SH-SY5Y (cell line): ENCODE measurements around the gene FANCE.

ENCODE experiments used
- GATA2 ChIP-seq: IDR thresholded peaks from 2 replicates; pipeline ENCODE4 v1.6.1; 2011; ENCODE audit warnings: mild to moderate bottlenecking, low read depth, low read length
- GATA3 ChIP-seq: IDR thresholded peaks from 2 replicates; pipeline ENCODE4 v1.6.1; 2011; ENCODE audit warnings: low read depth, mild to moderate bottlenecking, low read length, moderate library complexity

DNA sequence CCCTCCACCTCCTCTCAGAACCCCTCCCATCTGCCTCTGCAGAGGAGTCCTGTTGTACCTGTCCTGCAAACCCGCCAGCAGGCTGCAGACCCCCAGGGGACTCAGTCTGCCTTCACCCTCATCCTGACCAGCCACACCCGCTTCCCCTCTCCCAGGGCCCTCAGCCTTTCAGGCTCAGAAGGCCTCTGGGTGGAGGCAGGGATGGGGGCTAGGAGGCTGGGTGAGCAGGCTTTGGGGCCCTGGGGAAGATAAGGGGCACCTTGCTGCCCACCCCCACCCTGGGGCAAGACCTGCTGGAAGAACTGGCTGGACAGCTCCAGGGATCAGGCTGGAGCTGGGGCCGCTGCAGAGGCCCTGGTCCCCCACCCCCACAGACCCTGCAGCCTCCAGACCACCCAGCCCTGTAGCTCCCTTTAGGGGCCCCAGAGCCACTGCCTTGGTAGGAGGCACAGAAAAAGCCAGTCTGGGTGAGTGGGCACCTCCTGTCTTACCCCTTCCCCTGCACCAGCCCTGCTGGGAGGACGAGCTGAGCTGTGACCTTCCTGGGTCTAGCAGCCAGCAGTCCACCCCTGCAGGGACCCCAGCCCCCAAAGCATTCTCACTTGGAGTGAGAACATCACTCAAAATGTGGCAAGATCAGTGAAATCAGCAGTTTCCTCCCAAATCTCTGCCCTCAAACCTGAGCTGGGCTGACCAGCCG lies 39.6 kb downstream of the FANCE start:
- TF ChIP-seq GATA2 = no peak
- no peak for TF ChIP-seq GATA3
